ENCODE results near the gene RSPO3.

DNA sequence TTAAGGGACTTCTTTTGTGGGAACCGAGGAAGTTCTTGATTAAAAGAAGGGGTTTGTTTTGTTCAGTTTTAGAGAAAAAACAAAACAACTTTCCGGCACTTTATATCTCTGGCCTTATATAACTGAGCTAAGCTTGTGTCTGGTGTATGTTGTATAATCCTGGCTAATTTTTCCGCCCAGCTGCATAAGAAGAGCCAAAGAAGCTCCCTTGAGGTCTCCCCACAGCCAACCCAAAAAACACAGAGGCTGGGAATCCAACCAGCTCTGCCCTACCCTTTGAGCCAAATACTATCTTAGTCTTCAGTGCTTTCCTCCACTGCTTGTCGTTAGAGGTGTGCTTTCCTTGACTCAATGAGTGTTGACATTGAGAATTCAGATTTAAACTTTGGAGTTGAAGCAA lies 102.7 kb downstream of the RSPO3 start:
- TF ChIP-seq CTCF (conservative IDR thresholded peaks at IDR 0.05) (no peak), EZH2 (IDR thresholded peaks at IDR 0.05; ENCODE audit: low read depth) (no peak)
